Left renal cortex interstitium (tissue), 4 donors: ENCODE data around the gene RIMBP2. TPM values are rescaled to one million over a fixed set of nuclear protein-coding genes. Genes with fewer than 3 reads are reported as not detected.

Experiments used
- DNase-seq, 4 donors: peaks; one replicate each; pipeline ENCODE4 v3.0.0-alpha.2; 2013; ENCODE audit warnings: low read depth in 4 of 4, low spot score in 2 of 4, missing footprints in 1 of 4
- polyA plus RNA-seq, 4 donors: library from polyadenylated mRNA; unstranded; fragments of 120-200 nt; gene quantifications; one replicate each; pipeline ENCODE4 v1.2.1, GENCODE V29; 2013; ENCODE audit not compliant: insufficient read length in 4 of 4

Gene RIMBP2
- polyA plus RNA-seq, 4 donors = 12.7 to 24.3 (median 16.3) TPM

DNA sequence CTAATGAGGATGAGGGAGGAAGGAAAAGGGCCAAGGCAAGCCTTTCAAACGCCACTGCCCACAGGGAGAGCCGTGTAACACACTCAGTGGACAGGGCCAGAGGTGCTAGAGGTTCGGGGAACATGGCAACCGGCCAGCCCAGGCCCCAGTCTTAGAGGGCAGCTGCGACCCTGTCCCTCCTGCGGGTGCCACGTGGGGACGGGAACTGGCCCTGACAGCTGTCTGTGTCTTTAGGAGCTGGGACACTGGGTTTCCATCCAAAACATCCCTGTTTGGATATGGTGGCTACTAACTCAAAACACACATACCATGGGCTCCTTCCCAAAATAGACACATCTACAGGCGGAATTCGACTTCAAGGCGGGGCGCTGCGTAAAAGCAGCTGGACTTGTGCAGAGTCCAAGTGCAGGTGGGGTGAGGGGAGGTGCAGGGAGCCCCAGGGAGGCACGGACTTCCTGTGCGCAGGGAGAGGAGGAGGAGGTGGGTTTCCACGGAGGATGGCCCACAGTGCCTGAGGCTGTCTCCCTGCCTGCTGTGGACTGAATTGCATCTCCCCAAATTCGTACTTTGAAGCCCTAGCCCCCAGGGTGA, 193.8 kb downstream of the RIMBP2 start:
- no peak for DNase-seq

DNA sequence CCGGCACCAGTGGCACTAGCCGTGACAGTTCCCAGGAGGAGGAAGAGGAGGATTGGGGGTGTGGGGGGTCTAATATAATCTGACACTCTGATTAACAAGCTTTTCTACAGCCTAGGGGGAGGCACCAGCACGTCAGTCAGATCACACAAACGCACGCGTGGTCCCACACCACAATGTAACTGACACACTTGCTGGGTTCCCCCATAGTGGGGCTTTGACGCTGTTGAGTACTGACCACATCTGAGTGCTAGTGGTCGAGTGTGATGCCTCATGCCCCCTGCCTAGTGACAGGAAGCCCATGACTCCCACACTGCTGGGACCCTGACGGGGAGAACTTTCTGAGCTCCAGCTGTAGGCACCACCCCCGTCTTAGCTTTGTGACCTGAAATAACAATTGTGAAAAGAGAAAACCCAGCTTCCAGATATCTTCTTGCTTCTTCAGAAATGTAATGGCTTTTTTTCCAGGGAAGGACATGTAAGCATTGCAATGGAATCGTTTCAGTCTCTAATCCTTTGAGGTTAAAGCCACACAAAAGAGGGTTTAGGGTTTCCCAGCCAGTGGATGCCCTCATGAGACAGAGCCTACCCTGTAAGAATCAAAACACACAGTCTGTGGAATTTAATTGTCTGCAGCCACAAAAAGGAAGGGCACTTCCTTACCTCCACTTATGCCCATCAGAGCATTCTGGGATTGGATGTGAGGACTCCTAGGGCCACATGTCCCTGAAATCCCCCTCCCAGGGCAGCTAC, 194.5 kb downstream of the RIMBP2 start:
- no peak for DNase-seq

DNA sequence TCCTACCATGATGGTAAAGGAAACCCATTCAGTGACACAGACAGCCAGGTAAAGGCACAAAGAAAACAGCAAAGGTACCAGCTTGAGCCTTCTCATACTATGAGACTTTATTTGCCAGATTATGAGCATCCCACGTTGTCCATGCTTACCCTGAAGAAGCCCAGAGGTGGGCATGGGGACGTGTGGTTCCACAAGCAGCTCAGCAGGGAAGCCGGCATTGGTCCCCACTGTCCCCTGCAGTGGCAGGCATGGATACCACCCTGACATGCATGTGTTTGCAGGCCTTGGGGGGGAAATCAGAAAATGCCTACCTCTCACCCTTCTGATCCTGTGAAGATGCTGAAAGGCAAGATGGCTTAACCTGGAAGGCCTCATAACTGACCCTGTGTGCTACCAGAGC, 195.3 kb downstream of the RIMBP2 start:
- no peak for DNase-seq

- DNase-seq = no peak
These were observed 198.5 kb downstream of the RIMBP2 start for GRCh38 chr12:130517588-130517987.

DNA sequence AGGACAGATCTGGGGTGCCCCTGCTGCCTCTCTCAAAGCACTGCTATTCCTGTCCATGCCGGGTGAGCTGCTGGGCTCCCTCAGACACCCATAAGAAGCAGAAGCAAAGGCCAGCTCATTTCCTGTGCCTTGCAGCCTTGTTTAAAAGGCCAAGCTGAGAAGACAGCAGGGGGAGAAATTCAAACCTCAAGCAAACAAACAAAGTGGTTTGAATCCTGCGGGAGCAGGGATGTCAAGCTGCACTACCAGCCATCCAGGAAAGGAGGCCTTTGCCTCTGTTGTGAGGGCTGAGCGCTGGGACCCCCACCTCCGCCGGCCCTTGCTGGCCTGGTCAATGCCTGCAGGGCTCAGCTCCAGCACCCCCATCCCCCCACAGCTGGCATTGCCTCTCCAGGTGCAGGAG, 201.9 kb downstream of the RIMBP2 start:
- DNase-seq = no peak

DNA sequence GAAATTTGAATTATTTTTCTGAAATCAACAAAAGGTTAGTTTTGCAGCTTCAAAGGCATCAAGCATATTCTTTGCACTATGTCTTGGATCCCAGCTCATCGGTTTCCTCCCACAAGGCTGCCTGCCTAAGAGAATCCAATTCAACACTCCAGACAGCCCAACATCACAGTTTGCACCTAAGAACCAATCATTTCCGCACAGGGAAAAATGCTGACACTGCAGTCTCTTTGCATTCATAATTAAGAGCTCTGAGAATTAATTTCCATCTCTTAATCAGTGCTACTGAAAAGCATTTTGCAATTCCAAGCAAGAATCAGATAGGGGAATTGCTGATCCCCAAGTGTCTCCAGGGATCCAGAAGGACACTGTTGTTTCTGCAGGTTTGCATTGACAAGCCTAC, 202.5 kb downstream of the RIMBP2 start:
- no peak for DNase-seq

DNA sequence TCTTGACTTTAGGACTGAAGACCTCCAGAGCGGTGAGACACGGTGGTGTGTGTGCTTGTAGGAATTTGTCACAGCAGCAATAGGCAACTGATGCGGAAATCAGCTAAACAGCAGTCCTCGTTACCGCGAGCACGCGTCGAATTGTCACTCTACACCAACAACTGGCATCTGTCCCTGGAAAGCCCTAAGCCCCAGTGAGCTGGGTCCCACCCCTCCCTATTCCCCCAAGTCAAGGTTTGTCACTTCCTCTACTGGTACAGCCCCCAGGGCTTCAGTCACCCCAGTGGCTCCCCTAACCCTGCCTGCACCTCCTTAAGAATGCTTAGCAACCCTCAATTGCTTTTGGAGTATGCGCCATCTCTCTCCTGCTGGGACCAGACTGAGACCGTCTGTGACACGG, 204.8 kb downstream of the RIMBP2 start:
- DNase-seq = no peak

- DNase-seq = no peak
These were observed 206.6 kb downstream of the RIMBP2 start for GRCh38 chr12:130509454-130509853.

GRCh38 chr12:130508847-130509246, 207.3 kb downstream of the RIMBP2 start:
- DNase-seq = no peak

GRCh38 chr12:130508318-130508717, 207.8 kb downstream of the RIMBP2 start:
- DNase-seq = no peak

DNA sequence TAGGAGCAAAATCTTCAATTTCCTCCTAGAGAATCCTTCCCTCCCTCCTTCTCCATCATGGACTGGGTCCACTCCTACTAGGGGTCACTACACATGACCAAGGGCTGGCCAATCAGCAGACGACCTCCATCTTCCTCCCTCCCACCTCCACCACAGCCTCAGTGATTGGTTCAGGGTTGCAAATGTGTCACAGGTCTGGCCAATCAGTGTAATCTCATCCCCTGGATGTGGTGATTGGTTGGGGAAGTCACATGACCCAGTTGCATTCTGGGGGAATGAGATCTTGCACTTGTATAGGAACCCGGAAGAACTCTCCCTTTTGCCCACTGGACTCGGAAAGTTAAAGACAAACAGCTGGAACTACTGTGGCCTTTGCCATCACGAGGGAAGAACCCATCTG, 209.3 kb downstream of the RIMBP2 start:
- DNase-seq = no peak

DNA sequence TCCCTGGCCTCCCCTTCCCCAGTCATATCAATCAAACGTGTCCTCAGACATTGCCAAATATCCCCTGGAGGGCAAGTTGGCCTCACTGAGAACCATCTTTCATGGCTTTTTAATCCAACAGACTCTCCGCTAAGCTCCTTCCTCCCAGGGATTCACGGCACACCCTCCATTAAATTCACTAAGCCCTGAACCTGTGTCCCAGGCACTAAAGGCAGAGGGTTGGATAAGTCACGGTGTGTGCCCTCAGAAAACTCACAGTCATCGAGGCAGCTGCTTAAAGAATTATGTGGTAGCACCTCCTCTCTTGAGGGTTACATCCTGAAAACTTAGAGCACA, 211.3 kb downstream of the RIMBP2 start:
- DNase-seq = no peak

- no peak for DNase-seq
These were observed 211.8 kb downstream of the RIMBP2 start for GRCh38 chr12:130504110-130504839.

- no peak for DNase-seq
These were observed 214.3 kb downstream of the RIMBP2 start for GRCh38 chr12:130501821-130502220.

DNA sequence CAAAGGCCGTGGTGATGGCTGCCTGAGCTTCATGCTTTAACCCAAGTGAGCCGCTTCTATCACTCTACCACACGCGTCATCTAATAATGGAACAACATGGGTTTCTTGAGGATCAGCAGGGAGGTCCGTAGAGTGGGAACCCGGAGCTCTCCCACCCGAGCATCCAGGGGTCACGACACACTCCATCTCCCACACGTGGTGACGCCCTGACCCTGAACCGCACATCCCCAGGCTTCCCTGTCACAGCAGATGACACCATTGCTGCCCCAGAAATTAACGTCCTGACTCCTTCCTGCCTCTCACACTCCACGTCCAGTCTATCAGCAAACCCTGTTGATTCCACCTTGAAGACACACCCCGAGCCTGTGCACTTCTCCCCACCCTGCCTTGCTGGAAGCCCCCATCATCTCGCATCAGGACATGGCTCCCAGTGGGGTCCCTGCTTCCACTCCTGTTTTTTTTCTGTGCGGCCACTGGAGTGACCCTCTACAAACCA, 215.2 kb downstream of the RIMBP2 start:
- DNase-seq = no peak

DNA sequence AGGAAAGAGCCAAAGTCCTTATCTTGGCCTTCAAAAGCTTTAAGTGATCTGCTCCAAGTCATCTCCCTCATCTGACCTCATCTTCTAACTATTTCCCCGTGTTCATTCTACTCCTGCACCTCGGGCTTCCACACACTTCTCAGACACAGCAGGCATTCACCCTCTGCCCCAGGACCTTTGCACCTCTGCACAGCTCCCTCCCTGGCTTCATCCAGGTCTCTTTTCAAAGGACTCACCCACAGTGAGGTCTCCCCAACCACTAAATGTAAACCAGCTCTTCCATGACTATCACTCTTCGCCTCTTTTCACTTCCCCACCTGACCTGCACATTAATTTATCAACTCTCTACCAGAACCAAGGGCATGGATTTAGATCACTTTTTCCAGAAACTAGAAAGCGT, 216.6 kb downstream of the RIMBP2 start:
- no peak for DNase-seq

GRCh38 chr12:130498589-130499385, 217.3 kb downstream of the RIMBP2 start:
- DNase-seq = no peak

DNA sequence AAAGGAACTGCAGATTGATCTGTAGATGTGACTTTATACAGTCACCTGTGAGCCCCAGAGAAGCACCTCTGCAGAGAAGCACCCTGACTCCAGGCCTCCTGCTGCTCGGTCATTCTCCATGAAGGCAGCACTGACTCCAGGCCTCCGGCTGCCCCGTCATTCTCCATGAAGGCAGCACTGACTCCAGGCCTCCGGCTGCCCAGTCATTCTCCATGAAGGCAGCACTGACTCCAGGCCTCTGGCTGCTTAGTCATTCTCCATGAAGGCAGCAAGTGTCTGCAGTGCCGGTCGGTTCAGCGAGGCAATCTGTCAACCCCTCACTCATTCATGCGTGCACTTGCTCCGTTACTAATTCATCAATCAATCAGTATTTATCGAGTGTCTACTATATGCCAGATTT, 218.1 kb downstream of the RIMBP2 start:
- no peak for DNase-seq

- no peak for DNase-seq
These were observed 218.8 kb downstream of the RIMBP2 start for GRCh38 chr12:130497321-130497720.

DNA sequence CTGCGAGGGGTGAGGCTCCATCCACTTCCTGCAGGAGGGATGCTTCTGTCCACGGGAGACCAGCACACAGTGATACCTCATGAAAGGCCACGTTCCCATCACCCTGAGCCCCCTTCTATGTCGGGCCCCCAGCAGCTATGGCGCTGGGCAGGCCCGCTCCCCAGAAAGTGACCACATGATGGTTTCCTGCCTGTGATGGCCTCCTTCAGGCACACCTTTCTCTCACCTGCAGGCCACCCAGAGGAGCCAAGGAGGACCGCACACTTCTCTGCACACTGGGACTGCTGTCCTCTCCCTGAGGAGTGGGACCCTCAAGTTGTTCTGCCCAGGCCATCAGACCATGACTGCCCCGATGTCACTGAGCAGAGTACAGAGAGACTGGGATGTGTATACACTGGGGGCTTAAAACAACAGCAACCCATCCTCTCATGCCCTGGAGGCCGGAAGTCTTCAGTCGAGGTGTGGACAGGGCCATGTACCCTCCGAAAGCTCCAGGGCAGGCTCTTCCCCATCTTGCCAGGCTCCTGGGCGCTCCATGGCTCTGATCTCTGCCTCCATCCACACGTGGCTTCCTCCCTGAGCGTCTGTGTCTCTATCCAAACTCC, 219.5 kb downstream of the RIMBP2 start:
- DNase-seq = no peak

- no peak for DNase-seq
These were observed 220.9 kb downstream of the RIMBP2 start for GRCh38 chr12:130495156-130495555.
